ENCODE results near the gene PSTPIP1. TPM values are rescaled to one million over a fixed set of nuclear protein-coding genes. Genes with fewer than 3 reads are reported as not detected.

Gene PSTPIP1
- total and polyA plus RNA-seq, 9 donors, result 1.3 to 2.9 (median 2.3) TPM

- Histone ChIP-seq H3K27me3 (ENCODE audit: control insufficient read depth, insufficient read depth, low read length) (no peaks in the 10 kb centered on the region), H3K36me3 (ENCODE audit: control insufficient read depth, insufficient read depth, low read length) (no peaks in the 10 kb centered on the region), H3K4me3 (ENCODE audit: low read length) (no peak overlapping the region), H3K9me3 (replicated peaks; ENCODE audit: control insufficient read depth, low read depth, low read length) (no peaks in the 10 kb centered on the region), H3K4me1 (ENCODE audit: control insufficient read depth, insufficient read depth, low read length) (peaks cover 21% of the 10 kb centered on the region), H3K27ac (ENCODE audit: low read length) (no peak overlapping the region)
- WGBS (ENCODE audit: insufficient coverage), result 88% methylated on average over 2 of the region's 2 CpGs
- no peak for DNase-seq
Measured at GRCh38 chr15:76999996-77000395, 5.1 kb downstream of the PSTPIP1 start.

- WGBS (ENCODE audit: insufficient coverage), result 68% methylated on average over 4 of the region's 4 CpGs
- no peak for DNase-seq
- H3K27ac ChIP-seq (ENCODE audit: low read length), result no peak overlapping the region
- H3K4me3 ChIP-seq (ENCODE audit: low read length), result no peak overlapping the region
- peaks cover 9% of the 10 kb centered on the region for H3K4me1 ChIP-seq (ENCODE audit: control insufficient read depth, insufficient read depth, low read length)
- no peaks in the 10 kb centered on the region for H3K27me3 ChIP-seq (ENCODE audit: control insufficient read depth, insufficient read depth, low read length)
- H3K36me3 ChIP-seq (ENCODE audit: control insufficient read depth, insufficient read depth, low read length), result no peaks in the 10 kb centered on the region
- no peaks in the 10 kb centered on the region for H3K9me3 ChIP-seq (replicated peaks; ENCODE audit: control insufficient read depth, low read depth, low read length)
Measured at GRCh38 chr15:77001351-77001750, 6.4 kb downstream of the PSTPIP1 start.

GRCh38 chr15:77001966-77002365 is 7.0 kb downstream of the PSTPIP1 start:
- no peak for DNase-seq
- no peak overlapping the region for H3K27ac ChIP-seq (ENCODE audit: low read length)
- H3K4me1 ChIP-seq (ENCODE audit: control insufficient read depth, insufficient read depth, low read length), result peaks cover 3% of the 10 kb centered on the region

GRCh38 chr15:77002436-77002835 is 7.5 kb downstream of the PSTPIP1 start:
- H3K27me3 ChIP-seq (ENCODE audit: control insufficient read depth, insufficient read depth, low read length), result no peaks in the 10 kb centered on the region
- H3K27ac ChIP-seq (ENCODE audit: low read length), result no peak overlapping the region
- no peaks in the 10 kb centered on the region for H3K36me3 ChIP-seq (ENCODE audit: control insufficient read depth, insufficient read depth, low read length)
- no peak overlapping the region for H3K4me3 ChIP-seq (ENCODE audit: low read length)
- no peaks in the 10 kb centered on the region for H3K9me3 ChIP-seq (replicated peaks; ENCODE audit: control insufficient read depth, low read depth, low read length)
- 86% methylated on average over 4 of the region's 7 CpGs for WGBS (ENCODE audit: insufficient coverage)
- H3K4me1 ChIP-seq (ENCODE audit: control insufficient read depth, insufficient read depth, low read length), result peaks cover 3% of the 10 kb centered on the region
- no peak for DNase-seq

More at GRCh38 chr15:77001966-77002365, 7.0 kb downstream of the PSTPIP1 start:
- 39% methylated on average over 2 of the region's 4 CpGs for WGBS (ENCODE audit: insufficient coverage)
- Histone ChIP-seq H3K4me3 (ENCODE audit: low read length) (no peak overlapping the region), H3K9me3 (replicated peaks; ENCODE audit: control insufficient read depth, low read depth, low read length) (no peaks in the 10 kb centered on the region), H3K27me3 (ENCODE audit: control insufficient read depth, insufficient read depth, low read length) (no peaks in the 10 kb centered on the region), H3K36me3 (ENCODE audit: control insufficient read depth, insufficient read depth, low read length) (no peaks in the 10 kb centered on the region)

GRCh38 chr15:77002954-77003912 is 8.3 kb downstream of the PSTPIP1 start:
- WGBS (ENCODE audit: insufficient coverage), result 77% methylated on average over 6 of the region's 16 CpGs
- peaks cover 3% of the 10 kb centered on the region for H3K4me1 ChIP-seq (ENCODE audit: control insufficient read depth, insufficient read depth, low read length)
- no peak overlapping the region for H3K27ac ChIP-seq (ENCODE audit: low read length)
- no peaks in the 10 kb centered on the region for H3K9me3 ChIP-seq (replicated peaks; ENCODE audit: control insufficient read depth, low read depth, low read length)
- no peaks in the 10 kb centered on the region for H3K27me3 ChIP-seq (ENCODE audit: control insufficient read depth, insufficient read depth, low read length)
- peak; percentile 68 for DNase-seq
- H3K4me3 ChIP-seq (ENCODE audit: low read length), result no peak overlapping the region
- no peaks in the 10 kb centered on the region for H3K36me3 ChIP-seq (ENCODE audit: control insufficient read depth, insufficient read depth, low read length)

- 76% methylated on average over 4 of the region's 4 CpGs for WGBS (ENCODE audit: insufficient coverage)
- Histone ChIP-seq H3K4me1 (ENCODE audit: control insufficient read depth, insufficient read depth, low read length) (peaks cover 3% of the 10 kb centered on the region), H3K27ac (ENCODE audit: low read length) (no peak overlapping the region), H3K4me3 (ENCODE audit: low read length) (no peak overlapping the region), H3K9me3 (replicated peaks; ENCODE audit: control insufficient read depth, low read depth, low read length) (no peaks in the 10 kb centered on the region), H3K36me3 (ENCODE audit: control insufficient read depth, insufficient read depth, low read length) (no peaks in the 10 kb centered on the region), H3K27me3 (ENCODE audit: control insufficient read depth, insufficient read depth, low read length) (no peaks in the 10 kb centered on the region)
- DNase-seq, result peak; percentile 75
Measured at GRCh38 chr15:77004189-77004588, 9.3 kb downstream of the PSTPIP1 start.

- no peaks in the 10 kb centered on the region for H3K36me3 ChIP-seq (ENCODE audit: control insufficient read depth, insufficient read depth, low read length)
- H3K4me3 ChIP-seq (ENCODE audit: low read length), result no peak overlapping the region
- no peak overlapping the region for H3K27ac ChIP-seq (ENCODE audit: low read length)
- no peaks in the 10 kb centered on the region for H3K9me3 ChIP-seq (replicated peaks; ENCODE audit: control insufficient read depth, low read depth, low read length)
- 79% methylated on average over 4 of the region's 6 CpGs for WGBS (ENCODE audit: insufficient coverage)
- no peaks in the 10 kb centered on the region for H3K27me3 ChIP-seq (ENCODE audit: control insufficient read depth, insufficient read depth, low read length)
- no peak for DNase-seq
- no peaks in the 10 kb centered on the region for H3K4me1 ChIP-seq (ENCODE audit: control insufficient read depth, insufficient read depth, low read length)
Measured at GRCh38 chr15:77009176-77009575, 14.2 kb downstream of the PSTPIP1 start.

GRCh38 chr15:77009646-77010311 is 14.9 kb downstream of the PSTPIP1 start:
- H3K4me1 ChIP-seq (ENCODE audit: control insufficient read depth, insufficient read depth, low read length), result no peaks in the 10 kb centered on the region

GRCh38 chr15:77010312-77010686 is 15.4 kb downstream of the PSTPIP1 start:
- no peak overlapping the region for H3K4me3 ChIP-seq (ENCODE audit: low read length)
- no peaks in the 10 kb centered on the region for H3K9me3 ChIP-seq (replicated peaks; ENCODE audit: control insufficient read depth, low read depth, low read length)
- no peaks in the 10 kb centered on the region for H3K4me1 ChIP-seq (ENCODE audit: control insufficient read depth, insufficient read depth, low read length)
- 74% methylated on average over 4 of the region's 4 CpGs for WGBS (ENCODE audit: insufficient coverage)
- no peak overlapping the region for H3K27ac ChIP-seq (ENCODE audit: low read length)
- no peaks in the 10 kb centered on the region for H3K27me3 ChIP-seq (ENCODE audit: control insufficient read depth, insufficient read depth, low read length)
- no peak for DNase-seq
- H3K36me3 ChIP-seq (ENCODE audit: control insufficient read depth, insufficient read depth, low read length), result no peaks in the 10 kb centered on the region

More at GRCh38 chr15:77009646-77010311, 14.9 kb downstream of the PSTPIP1 start:
- Histone ChIP-seq H3K36me3 (ENCODE audit: control insufficient read depth, insufficient read depth, low read length) (no peaks in the 10 kb centered on the region), H3K4me3 (ENCODE audit: low read length) (no peak overlapping the region), H3K27ac (ENCODE audit: low read length) (no peak overlapping the region), H3K27me3 (ENCODE audit: control insufficient read depth, insufficient read depth, low read length) (no peaks in the 10 kb centered on the region), H3K9me3 (replicated peaks; ENCODE audit: control insufficient read depth, low read depth, low read length) (no peaks in the 10 kb centered on the region)
- 75% methylated on average over 14 of the region's 14 CpGs for WGBS (ENCODE audit: insufficient coverage)
- DNase-seq, result no peak

GRCh38 chr15:77010857-77011256 is 15.9 kb downstream of the PSTPIP1 start:
- Histone ChIP-seq H3K4me1 (ENCODE audit: control insufficient read depth, insufficient read depth, low read length) (peaks cover 2% of the 10 kb centered on the region), H3K36me3 (ENCODE audit: control insufficient read depth, insufficient read depth, low read length) (no peaks in the 10 kb centered on the region), H3K9me3 (replicated peaks; ENCODE audit: control insufficient read depth, low read depth, low read length) (no peaks in the 10 kb centered on the region), H3K4me3 (ENCODE audit: low read length) (no peak overlapping the region), H3K27me3 (ENCODE audit: control insufficient read depth, insufficient read depth, low read length) (no peaks in the 10 kb centered on the region), H3K27ac (ENCODE audit: low read length) (no peak overlapping the region)
- WGBS (ENCODE audit: insufficient coverage), result 64% methylated on average over 2 of the region's 4 CpGs
- no peak for DNase-seq

Data from muscle of leg (tissue), 11 donors.